GM19023 (cell line): Measurements from ENCODE around the gene TPM4.

Source experiments
- ATAC-seq: cut with Tn5 transposase; IDR thresholded peaks from one replicate; pipeline ENCODE4 v1.9.1; 2021; ENCODE audit warnings: mild to moderate bottlenecking, moderate library complexity; ENCODE audit not compliant: unreplicated experiment

TPM4 gene

GRCh38 chr19:16124953-16125352 lies 48.7 kb downstream of the TPM4 start:
- ATAC-seq: no peak

GRCh38 chr19:16125737-16126495 lies 49.6 kb downstream of the TPM4 start:
- ATAC-seq: no peak

GRCh38 chr19:16127080-16127479 lies 50.8 kb downstream of the TPM4 start:
- ATAC-seq: no peak

GRCh38 chr19:16127776-16128371 lies 51.6 kb downstream of the TPM4 start:
- no peak for ATAC-seq

- no peak for ATAC-seq
These were observed 55.4 kb downstream of the TPM4 start for GRCh38 chr19:16131648-16132047.

GRCh38 chr19:16133818-16134217 lies 57.5 kb downstream of the TPM4 start:
- no peak for ATAC-seq

GRCh38 chr19:16134510-16134909 lies 58.2 kb downstream of the TPM4 start:
- no peak for ATAC-seq

- ATAC-seq: no peak
These were observed 59.3 kb downstream of the TPM4 start for GRCh38 chr19:16135430-16136127.

- ATAC-seq: no peak
These were observed 60.1 kb downstream of the TPM4 start for GRCh38 chr19:16136185-16136999.

GRCh38 chr19:16139752-16140151 lies 63.5 kb downstream of the TPM4 start:
- ATAC-seq: no peak

GRCh38 chr19:16141043-16141442 lies 64.7 kb downstream of the TPM4 start:
- ATAC-seq: peak; percentile 34

- no peak for ATAC-seq
These were observed 65.8 kb downstream of the TPM4 start for GRCh38 chr19:16142032-16142580.

GRCh38 chr19:16143399-16144215 lies 67.3 kb downstream of the TPM4 start, which contains the start of gene HSH2D:
HSH2D (plus strand) TSS chr19:16143685; CDS start chr19:16148751, 5,066 bp downstream.
- ATAC-seq: peak; percentile 68

GRCh38 chr19:16144216-16144581 lies 67.9 kb downstream of the TPM4 start:
- ATAC-seq: no peak

GRCh38 chr19:16146112-16146511 lies 69.8 kb downstream of the TPM4 start:
- ATAC-seq: no peak

- no peak for ATAC-seq
These were observed 72.3 kb downstream of the TPM4 start for GRCh38 chr19:16148443-16149229.
